ENCODE data around the gene NDUFV2.

DNA sequence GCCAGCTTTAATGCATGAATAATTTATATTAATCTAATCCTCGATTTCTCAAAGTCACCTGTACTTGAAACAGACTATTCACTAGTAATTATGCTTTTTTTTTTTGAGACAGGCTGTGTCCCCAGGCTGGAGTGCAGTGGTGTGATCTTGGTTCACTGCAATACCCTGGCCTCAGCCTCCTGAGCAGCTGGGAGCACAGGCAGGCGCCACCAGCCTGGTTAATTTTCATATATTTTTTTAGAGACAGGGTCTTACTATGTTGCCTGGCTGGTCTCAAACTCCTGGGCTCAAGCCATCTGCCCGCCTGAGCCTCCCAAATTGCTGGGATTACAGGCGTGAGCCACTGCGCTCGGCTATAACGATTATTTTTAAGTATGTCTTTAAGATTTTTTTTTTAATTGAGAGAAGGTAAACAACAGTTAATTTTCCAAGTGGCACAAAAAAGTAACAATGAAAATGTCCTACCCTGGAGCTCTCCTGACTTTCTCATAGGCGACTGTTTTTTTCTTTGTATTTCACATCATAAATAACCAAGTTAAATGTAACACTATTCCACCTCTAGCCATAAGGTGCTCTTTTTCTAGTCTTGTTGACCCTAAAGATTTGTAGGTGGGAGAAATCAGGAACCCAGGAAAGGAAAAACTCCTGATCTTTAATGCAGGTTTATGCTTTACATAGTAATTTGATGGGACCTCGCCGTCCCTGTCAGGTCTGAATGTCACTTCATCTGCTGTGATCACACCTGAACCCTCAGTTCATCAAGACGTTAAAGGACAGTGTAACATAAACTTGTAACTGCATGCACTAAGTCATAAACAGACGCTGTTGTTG is 32.8 kb downstream of the NDUFV2 start:
- TF ChIP-seq, protein P1, sequence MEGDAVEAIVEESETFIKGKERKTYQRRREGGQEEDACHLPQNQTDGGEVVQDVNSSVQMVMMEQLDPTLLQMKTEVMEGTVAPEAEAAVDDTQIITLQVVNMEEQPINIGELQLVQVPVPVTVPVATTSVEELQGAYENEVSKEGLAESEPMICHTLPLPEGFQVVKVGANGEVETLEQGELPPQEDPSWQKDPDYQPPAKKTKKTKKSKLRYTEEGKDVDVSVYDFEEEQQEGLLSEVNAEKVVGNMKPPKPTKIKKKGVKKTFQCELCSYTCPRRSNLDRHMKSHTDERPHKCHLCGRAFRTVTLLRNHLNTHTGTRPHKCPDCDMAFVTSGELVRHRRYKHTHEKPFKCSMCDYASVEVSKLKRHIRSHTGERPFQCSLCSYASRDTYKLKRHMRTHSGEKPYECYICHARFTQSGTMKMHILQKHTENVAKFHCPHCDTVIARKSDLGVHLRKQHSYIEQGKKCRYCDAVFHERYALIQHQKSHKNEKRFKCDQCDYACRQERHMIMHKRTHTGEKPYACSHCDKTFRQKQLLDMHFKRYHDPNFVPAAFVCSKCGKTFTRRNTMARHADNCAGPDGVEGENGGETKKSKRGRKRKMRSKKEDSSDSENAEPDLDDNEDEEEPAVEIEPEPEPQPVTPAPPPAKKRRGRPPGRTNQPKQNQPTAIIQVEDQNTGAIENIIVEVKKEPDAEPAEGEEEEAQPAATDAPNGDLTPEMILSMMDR (IDR thresholded peaks at IDR 0.05; ENCODE audit: low read depth, low read length): no peak
- no peak for TF ChIP-seq POLR2A (IDR thresholded peaks at IDR 0.05; ENCODE audit: extremely low read depth, insufficient read length)
- TF ChIP-seq, protein P2, sequence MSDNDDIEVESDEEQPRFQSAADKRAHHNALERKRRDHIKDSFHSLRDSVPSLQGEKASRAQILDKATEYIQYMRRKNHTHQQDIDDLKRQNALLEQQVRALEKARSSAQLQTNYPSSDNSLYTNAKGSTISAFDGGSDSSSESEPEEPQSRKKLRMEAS (IDR thresholded peaks at IDR 0.05; ENCODE audit: low read depth, low read length): no peak

Data from NB4 (cell line).